ENCODE measurements around the gene NPAS3.

Gene NPAS3

DNA sequence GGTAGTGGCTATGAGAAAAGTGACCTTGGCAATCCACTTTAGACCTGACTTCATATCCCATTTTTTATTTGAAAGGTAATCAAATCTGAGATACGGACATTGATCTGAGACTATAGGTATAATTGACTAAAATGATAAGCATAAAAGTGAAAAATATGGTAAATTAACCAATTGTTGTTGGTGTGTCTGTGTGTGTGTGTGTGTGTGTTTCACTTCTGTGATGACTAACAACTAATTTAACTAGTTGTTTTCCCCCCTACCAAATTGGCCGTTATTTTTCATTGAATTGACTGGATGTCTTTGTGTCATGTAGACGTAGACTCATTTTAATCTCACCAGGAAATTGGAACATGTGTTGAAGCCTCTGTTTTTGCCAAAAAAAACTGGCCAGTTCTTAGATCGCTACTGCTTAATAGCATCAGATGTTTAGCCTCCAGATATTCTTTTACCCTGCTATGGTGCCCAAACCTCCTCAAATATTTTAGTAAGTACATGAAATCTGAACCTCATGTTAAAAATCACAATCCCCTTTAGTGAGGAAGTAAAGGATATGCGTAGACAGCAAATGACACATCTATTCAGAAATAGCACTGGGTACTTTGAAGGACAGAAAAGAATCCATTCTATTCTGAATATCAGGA, 617.2 kb downstream of the NPAS3 start:
- TF ChIP-seq, protein P1, sequence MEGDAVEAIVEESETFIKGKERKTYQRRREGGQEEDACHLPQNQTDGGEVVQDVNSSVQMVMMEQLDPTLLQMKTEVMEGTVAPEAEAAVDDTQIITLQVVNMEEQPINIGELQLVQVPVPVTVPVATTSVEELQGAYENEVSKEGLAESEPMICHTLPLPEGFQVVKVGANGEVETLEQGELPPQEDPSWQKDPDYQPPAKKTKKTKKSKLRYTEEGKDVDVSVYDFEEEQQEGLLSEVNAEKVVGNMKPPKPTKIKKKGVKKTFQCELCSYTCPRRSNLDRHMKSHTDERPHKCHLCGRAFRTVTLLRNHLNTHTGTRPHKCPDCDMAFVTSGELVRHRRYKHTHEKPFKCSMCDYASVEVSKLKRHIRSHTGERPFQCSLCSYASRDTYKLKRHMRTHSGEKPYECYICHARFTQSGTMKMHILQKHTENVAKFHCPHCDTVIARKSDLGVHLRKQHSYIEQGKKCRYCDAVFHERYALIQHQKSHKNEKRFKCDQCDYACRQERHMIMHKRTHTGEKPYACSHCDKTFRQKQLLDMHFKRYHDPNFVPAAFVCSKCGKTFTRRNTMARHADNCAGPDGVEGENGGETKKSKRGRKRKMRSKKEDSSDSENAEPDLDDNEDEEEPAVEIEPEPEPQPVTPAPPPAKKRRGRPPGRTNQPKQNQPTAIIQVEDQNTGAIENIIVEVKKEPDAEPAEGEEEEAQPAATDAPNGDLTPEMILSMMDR (conservative IDR thresholded peaks at IDR 0.05; ENCODE audit: low read depth), result no peak
- ChIA-PET POLR2A (ENCODE audit: low non-redundant PET) (no interaction called here), CTCF (interaction anchor here (0.8 kb wide), 1 partner anchor 227 kb away, joined by 3 read pairs; no protein-coding TSS in a partner anchor)
- no peak overlapping the region for H3K27ac ChIP-seq
- DNase-seq (ENCODE audit: low spot score), result no peak

DNA sequence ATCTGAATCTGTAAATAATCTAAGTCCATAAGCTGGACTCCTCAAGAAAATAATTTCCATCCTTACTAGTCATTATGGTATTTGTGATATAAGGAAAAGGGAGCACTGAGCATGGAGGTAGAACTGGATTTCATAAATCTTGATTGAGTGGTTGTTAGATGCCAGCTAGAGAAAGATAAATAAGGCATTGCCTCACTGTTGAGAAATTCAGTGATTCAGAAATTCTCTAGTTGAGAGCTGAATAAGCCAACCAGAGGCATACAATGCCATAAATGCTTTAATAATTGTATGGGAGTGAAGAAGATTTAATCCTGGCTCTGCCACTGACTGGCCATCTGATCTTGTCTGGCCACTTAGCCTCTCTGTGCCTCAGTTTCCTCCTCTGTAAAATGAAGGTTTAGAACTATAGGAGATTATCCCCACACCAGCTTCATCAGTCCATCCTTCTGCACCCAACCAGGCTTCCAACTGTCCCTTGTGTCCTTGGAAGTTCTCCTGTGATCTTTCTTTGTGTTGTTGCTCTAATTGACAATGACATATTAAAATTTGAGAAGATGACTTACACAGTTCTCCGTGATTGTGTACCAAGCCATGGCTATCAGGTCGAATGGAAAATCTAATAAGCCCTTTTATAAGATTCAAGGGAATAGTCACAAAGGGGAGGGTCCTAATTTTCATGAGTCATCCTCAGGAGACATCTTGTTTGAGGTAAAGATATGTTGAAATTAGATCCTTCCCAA, 617.9 kb downstream of the NPAS3 start:
- TF ChIP-seq, protein P1 (conservative IDR thresholded peaks at IDR 0.05; ENCODE audit: low read depth), result no peak
- DNase-seq (ENCODE audit: low spot score), result peak; percentile 34
- no peak overlapping the region for H3K27ac ChIP-seq
- ChIA-PET CTCF (no interaction called here), POLR2A (ENCODE audit: low non-redundant PET) (no interaction called here)

DNA sequence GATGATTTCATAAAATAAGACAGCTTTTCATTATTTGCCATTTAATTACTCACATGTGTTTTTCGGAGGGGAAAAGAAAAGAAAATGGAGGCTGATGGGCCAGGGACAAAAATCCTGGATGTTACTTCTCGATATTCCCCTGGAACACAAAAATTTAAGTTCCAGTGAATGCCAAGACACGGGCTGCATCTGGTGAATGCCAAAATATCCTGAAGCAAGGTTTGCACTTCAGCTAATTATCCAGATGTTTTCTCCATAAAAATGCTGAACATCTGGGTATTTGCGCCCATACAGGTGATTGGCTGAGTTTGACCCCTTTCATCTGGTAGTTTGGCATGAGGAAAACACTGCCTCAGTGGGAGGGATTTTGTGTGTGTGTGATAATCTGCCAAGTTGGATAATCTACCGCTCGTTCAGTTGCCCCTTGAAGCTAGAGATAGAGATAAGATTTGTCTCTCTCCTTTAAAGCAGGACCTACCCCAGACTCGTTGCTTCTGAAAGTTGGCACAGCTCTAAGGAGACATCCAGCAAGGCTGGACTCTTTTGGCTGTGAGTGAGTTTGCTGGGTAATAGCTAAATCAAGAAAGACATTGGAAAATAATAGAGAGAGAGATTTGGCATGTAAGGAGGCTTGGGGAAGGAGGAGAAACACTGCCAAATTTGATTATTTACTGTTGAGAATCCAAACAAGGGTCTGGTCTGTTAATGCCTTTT, 622.2 kb downstream of the NPAS3 start:
- DNase-seq (ENCODE audit: low spot score), result no peak
- TF ChIP-seq, protein P1 (conservative IDR thresholded peaks at IDR 0.05; ENCODE audit: low read depth), result no peak
- CTCF ChIA-PET, result no interaction called here
- no peak overlapping the region for H3K27ac ChIP-seq
- POLR2A ChIA-PET (ENCODE audit: low non-redundant PET), result no interaction called here

DNA sequence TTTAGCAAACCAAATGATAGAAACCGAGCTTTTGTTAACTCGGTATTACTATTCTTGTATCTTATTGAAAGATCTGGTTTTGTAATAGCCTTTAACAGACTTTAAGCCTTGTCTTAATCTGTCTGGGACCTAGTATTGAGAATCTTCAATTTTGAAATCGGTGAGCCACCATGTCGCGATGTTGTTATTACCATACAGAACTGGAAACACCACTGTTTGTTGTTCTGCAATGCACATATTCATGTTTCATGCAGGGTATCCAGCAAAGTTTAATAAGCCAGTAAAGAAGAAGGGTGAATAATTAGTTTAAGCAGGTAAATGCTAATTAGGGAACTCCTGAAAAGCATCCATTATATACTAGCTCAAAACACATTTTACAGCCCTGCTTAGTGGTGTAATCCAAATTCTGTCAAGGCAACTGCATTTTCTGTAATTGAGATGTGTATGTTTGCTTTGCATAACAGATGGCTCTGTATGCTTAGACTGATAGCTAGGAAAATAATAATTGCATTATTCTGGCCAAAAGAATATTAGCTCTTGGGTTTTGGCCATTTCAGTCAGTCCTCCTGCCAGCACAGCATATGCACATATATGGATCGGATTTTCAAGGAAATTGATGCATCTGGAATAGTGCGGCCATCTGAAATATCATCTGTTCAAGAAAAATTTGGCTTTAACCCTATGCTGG, 623.0 kb downstream of the NPAS3 start:
- ChIA-PET POLR2A (ENCODE audit: low non-redundant PET) (no interaction called here), CTCF (no interaction called here)
- H3K27ac ChIP-seq, result no peak overlapping the region
- no peak for DNase-seq (ENCODE audit: low spot score)
- TF ChIP-seq, protein P1 (conservative IDR thresholded peaks at IDR 0.05; ENCODE audit: low read depth), result no peak

DNA sequence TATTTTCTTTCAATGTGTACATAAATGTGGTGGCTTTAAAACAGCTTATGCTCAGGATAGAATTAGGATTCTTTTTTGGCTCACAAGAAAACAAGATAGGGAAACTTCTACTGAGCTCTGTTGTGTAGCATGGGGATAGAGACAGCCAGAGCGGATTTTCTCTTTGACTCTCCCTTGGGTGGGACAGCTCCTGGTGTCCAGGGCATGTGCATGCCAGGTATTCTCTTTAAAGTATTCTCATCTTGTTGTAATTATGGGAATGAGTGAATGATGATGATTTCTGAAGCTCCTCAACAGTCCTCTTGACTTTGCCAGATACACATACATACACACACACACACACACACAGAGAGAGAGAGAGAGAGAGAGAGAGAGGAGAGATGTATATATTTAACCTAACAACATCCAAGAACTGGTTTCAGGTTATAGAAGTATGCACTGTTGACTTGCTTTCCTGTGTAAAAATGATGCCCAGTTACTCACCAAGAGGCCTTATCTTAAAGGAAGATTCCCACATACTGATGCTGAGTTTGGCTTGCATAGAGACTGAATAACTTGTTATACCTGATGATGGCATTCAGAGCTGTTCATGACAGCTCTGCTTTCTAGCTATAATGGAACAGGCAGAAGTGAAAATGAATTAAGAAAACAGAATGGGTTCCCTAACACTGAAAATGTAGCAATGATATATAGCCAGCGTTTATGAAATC, 624.7 kb downstream of the NPAS3 start:
- no peak for DNase-seq (ENCODE audit: low spot score)
- ChIA-PET POLR2A (ENCODE audit: low non-redundant PET) (no interaction called here), CTCF (interaction anchor here (0.6 kb wide), 1 partner anchor 572 kb away, joined by 4 read pairs; no protein-coding TSS in a partner anchor)
- no peak overlapping the region for H3K27ac ChIP-seq
- TF ChIP-seq, protein P1 (conservative IDR thresholded peaks at IDR 0.05; ENCODE audit: low read depth), result no peak

DNA sequence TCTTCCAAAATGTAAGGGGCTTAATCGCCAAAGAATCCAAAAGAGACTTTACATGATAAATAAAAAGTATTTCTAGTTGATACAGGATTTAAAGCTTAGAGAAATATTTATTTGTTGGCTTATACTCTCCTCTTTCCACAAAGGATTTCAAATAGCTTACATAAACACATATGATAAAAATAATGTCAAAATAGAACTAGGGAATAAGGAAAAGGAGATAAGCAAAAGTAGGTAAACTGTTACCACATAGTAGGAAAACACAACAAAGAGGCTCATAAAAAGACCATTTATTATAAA, 625.2 kb downstream of the NPAS3 start:
- H3K27ac ChIP-seq, result no peak overlapping the region
- POLR2A ChIA-PET (ENCODE audit: low non-redundant PET), result no interaction called here
- CTCF ChIA-PET, result no interaction called here
- TF ChIP-seq, protein P1 (conservative IDR thresholded peaks at IDR 0.05; ENCODE audit: low read depth), result no peak
- no peak for DNase-seq (ENCODE audit: low spot score)

Measured in RWPE1 (cell line).